ENCODE measurements around the gene BSND. TPM values are rescaled to one million over a fixed set of nuclear protein-coding genes. Genes with fewer than 3 reads are reported as not detected.

BSND gene
- total and polyA plus RNA-seq, 9 of the 15 experiments (the other 6 are each of a cell fraction or from before 2014, with no cell fraction given): not detected

- Histone ChIP-seq H3K4me1 (replicated peaks in 1 of 2; ENCODE audit: control insufficient read depth in 2 of 2, insufficient read depth in 2 of 2, low read length in 2 of 2) (no peaks in the 10 kb centered on the region), H3K4me3 (no peak overlapping the region), H3K27me3 (ENCODE audit: control insufficient read depth in 2 of 2, insufficient read depth in 2 of 2, low read length in 2 of 2) (peaks cover 5 to 25% of the 10 kb centered on the region in 2 experiments; a peak in 3 of 5 replicates), H3K4me2 (ENCODE audit: insufficient read depth, low read length) (no peak overlapping the region), H2AFZ (ENCODE audit: low read depth, low read length) (no peak overlapping the region), H3K9ac (ENCODE audit: insufficient read depth in 1 of 2, low read depth in 2 of 2, low read length in 2 of 2) (no peak overlapping the region), H3K9me3 (replicated peaks; ENCODE audit: control insufficient read depth, insufficient read depth, low read depth, low read length) (no peaks in the 10 kb centered on the region), H3K27ac (ENCODE audit: extremely low read depth, low read depth, low read length) (no peak overlapping the region), H3K9me1 (ENCODE audit: control insufficient read depth, insufficient read depth, low read length) (no peaks in the 10 kb centered on the region), H3K36me3 (ENCODE audit: control insufficient read depth, insufficient read depth, low read length) (no peaks in the 10 kb centered on the region), H4K20me1 (replicated peaks; ENCODE audit: control insufficient read depth, insufficient read depth, low read length) (no peaks in the 10 kb centered on the region), H3K79me2 (ENCODE audit: control insufficient read depth, insufficient read depth, low read length) (no peaks in the 10 kb centered on the region)
- TF ChIP-seq ZEB2 (IDR thresholded peaks at IDR 0.05) (no peak), RHOXF2B (CRISPR knock-in tag; conservative IDR thresholded peaks at IDR 0.05) (no peak), CAMTA2 (CRISPR knock-in tag; conservative IDR thresholded peaks at IDR 0.05) (no peak), ARID3A (IDR thresholded peaks at IDR 0.05; ENCODE audit: borderline replicate concordance, low read depth, low read length) (no peak), ARID3B (CRISPR knock-in tag; IDR thresholded peaks at IDR 0.05; ENCODE audit: borderline replicate concordance) (no peak), MEF2A (IDR thresholded peaks at IDR 0.05; ENCODE audit: control insufficient read depth, low read depth, low read length) (no peak), ARID2 (IDR thresholded peaks at IDR 0.05) (no peak), ETS2 (tag; IDR thresholded peaks at IDR 0.05; ENCODE audit: borderline replicate concordance, poor library complexity, severe bottlenecking) (no peak), RNF219 (CRISPR knock-in tag; IDR thresholded peaks at IDR 0.05) (no peak), SMARCE1 (IDR thresholded peaks at IDR 0.05) (no peak), C11orf30 (IDR thresholded peaks at IDR 0.05; ENCODE audit: low read depth) (no peak)
- in situ Hi-C loops (cut with MboI): no loop called here
- no peak for FAIRE-seq
- POLR2A ChIA-PET: interaction anchor here (0.7 to 1.3 kb wide), 2 partner anchors 8 to 1234 kb away, joined by 3 read pairs; no protein-coding TSS in a partner anchor
- no TSS peak for BruUV-seq (replicated peaks)
- CTCF ChIA-PET (ENCODE audit: low intra/inter-chr PET ratio): no interaction called here
- intact Hi-C loops (cut with micrococcal nuclease): no loop called here
- no peak for ATAC-seq
- 9% methylated on average over 3 of the region's 3 CpGs for WGBS (ENCODE audit: insufficient coverage, low coverage, missing lambda C conversion rate)
- DNase-seq (ENCODE audit: extremely low read depth in 1 of 4, low spot score in 3 of 4): no peak
Observed at GRCh38 chr1:55007625-55008024, 8.9 kb downstream of the BSND start.
